ENCODE data around the gene MAML3. TPM values are rescaled to one million over a fixed set of nuclear protein-coding genes. Genes with fewer than 3 reads are reported as not detected.

Gene MAML3
- total RNA-seq, result 0.27 and 3.7 TPM in 2 replicates

GRCh38 chr4:140153718-140154571 lies at the start of gene MAML3:
Gene MAML3 (minus strand): TSS chr4:140154184. CDS start chr4:140153327, 857 bp downstream.

Other genes with a start within 250 kb of the MAML3 start
- 66.4 and 72.4 TPM in 2 replicates for gene SCOC, start 219.5 kb upstream of the MAML3 start, total RNA-seq

Data from hair follicular keratinocyte (primary cell).